GM12801 (cell line): ENCODE measurements around the gene SLC22A13.

Experiments
- CTCF ChIP-seq: IDR thresholded peaks from one replicate; pipeline ENCODE4 v1.5.1; 2011; ENCODE audit warnings: control low read depth; ENCODE audit not compliant: insufficient read length; ENCODE audit errors: extremely low read depth

The SLC22A13 gene

GRCh38 chr3:38229036-38229435, 36.6 kb upstream of the SLC22A13 start:
- TF ChIP-seq CTCF: no peak

- TF ChIP-seq CTCF: no peak
Measured at GRCh38 chr3:38232701-38233100, 32.9 kb upstream of the SLC22A13 start.

GRCh38 chr3:38235466-38235865, 30.1 kb upstream of the SLC22A13 start:
- TF ChIP-seq CTCF: no peak

GRCh38 chr3:38238416-38239008, 27.1 kb upstream of the SLC22A13 start:
- no peak for TF ChIP-seq CTCF

- no peak for TF ChIP-seq CTCF
Measured at GRCh38 chr3:38245930-38246329, 19.7 kb upstream of the SLC22A13 start.

- TF ChIP-seq CTCF: no peak
Measured at GRCh38 chr3:38247366-38248035, 18.1 kb upstream of the SLC22A13 start.

- TF ChIP-seq CTCF: no peak
Measured at GRCh38 chr3:38250198-38250597, 15.4 kb upstream of the SLC22A13 start.

- no peak for TF ChIP-seq CTCF
Measured at GRCh38 chr3:38251197-38251596, 14.4 kb upstream of the SLC22A13 start.
